Upper lobe of right lung (tissue), 1 donor: ENCODE results near the gene GSTA3. TPM values are rescaled to one million over a fixed set of nuclear protein-coding genes. Genes with fewer than 3 reads are reported as not detected.
"Not testable (repeated sequence)": the region's sequence is repeated elsewhere in the genome, so short reads cannot be mapped to it uniquely, and the experiment has no call there.

Experiments used
- ATAC-seq: fragments of 200-7000 bp; cut with Tn5 transposase; one replicate; pipeline ENCODE4 v1.9.1; 2020; ENCODE audit warnings: mild to moderate bottlenecking, moderate library complexity
- DNase-seq: peaks from one replicate; pipeline ENCODE4 v3.0.0-alpha.2; 2020
- H3K27ac ChIP-seq: fragments of 200-600 bp; one replicate; pipeline ENCODE4 v1.8.0; 2022
- H3K27me3 ChIP-seq: fragments of 200-600 bp; one replicate; pipeline ENCODE4 v1.8.0; 2022; ENCODE audit warnings: mild to moderate bottlenecking
- H3K36me3 ChIP-seq: fragments of 200-600 bp; one replicate; pipeline ENCODE4 v1.8.0; 2022
- H3K4me1 ChIP-seq: fragments of 200-600 bp; one replicate; pipeline ENCODE4 v1.8.0; 2022
- H3K4me3 ChIP-seq: fragments of 200-600 bp; one replicate; pipeline ENCODE4 v1.8.0; 2022; ENCODE audit warnings: mild to moderate bottlenecking
- H3K9me3 ChIP-seq: fragments of 200-600 bp; one replicate; pipeline ENCODE4 v1.8.0; 2022
- intact Hi-C: fragments of 100-400 bp; cut with DNase I; formaldehyde crosslinking; loops from one replicate; pipeline ENCODE4 v1.11.0; 2022
- long read RNA-seq: library from polyadenylated mRNA; unstranded; transcript quantifications from one replicate; pipeline ENCODE4 v2.0.0, GENCODE V29; 2021
- total RNA-seq: library from RNA; stranded (reverse); fragmentation: NEBNext Ultra II Directional; extraction: Animal tissue kit (Norgen Biotek cat#: 25700); gene quantifications from one replicate; pipeline ENCODE4 v1.2.1, GENCODE V29; 2021
- TF ChIP-seq, protein P1 (sequence below): fragments of 200-600 bp; IDR thresholded peaks from one replicate; pipeline ENCODE4 v1.8.0; 2022; ENCODE audit warnings: antibody characterized with exemption
- donor health status: DM: no; HTN: yes; CAD: no; lungs with severe emphysema.

Gene GSTA3
- total RNA-seq, result not detected
- long read RNA-seq, result 0 reads

GRCh38 chr6:52909531-52909930 lies at the start of gene GSTA3:
Gene GSTA3 (minus strand): TSS chr6:52909698. CDS start chr6:52905834, 3,864 bp downstream.
- H3K27me3 ChIP-seq, result no peaks in the 10 kb centered on the region
- no peaks in the 10 kb centered on the region for H3K36me3 ChIP-seq
- intact Hi-C loops, result no loop called here
- H3K4me1 ChIP-seq, result no peaks in the 10 kb centered on the region
- DNase-seq (no peak), ATAC-seq (no peak)
- no peak within 1 kb of the TSS for H3K27ac ChIP-seq
- no peaks in the 10 kb centered on the region for H3K9me3 ChIP-seq
- TF ChIP-seq, protein P1, sequence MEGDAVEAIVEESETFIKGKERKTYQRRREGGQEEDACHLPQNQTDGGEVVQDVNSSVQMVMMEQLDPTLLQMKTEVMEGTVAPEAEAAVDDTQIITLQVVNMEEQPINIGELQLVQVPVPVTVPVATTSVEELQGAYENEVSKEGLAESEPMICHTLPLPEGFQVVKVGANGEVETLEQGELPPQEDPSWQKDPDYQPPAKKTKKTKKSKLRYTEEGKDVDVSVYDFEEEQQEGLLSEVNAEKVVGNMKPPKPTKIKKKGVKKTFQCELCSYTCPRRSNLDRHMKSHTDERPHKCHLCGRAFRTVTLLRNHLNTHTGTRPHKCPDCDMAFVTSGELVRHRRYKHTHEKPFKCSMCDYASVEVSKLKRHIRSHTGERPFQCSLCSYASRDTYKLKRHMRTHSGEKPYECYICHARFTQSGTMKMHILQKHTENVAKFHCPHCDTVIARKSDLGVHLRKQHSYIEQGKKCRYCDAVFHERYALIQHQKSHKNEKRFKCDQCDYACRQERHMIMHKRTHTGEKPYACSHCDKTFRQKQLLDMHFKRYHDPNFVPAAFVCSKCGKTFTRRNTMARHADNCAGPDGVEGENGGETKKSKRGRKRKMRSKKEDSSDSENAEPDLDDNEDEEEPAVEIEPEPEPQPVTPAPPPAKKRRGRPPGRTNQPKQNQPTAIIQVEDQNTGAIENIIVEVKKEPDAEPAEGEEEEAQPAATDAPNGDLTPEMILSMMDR, result no peak
- no peak within 1 kb of the TSS for H3K4me3 ChIP-seq

GRCh38 chr6:52958546-52959255 lies 49.2 kb upstream of the GSTA3 start:
- Histone ChIP-seq H3K36me3 (no peaks in the 10 kb centered on the region), H3K27me3 (no peaks in the 10 kb centered on the region), H3K4me1 (no peaks in the 10 kb centered on the region), H3K27ac (no peak overlapping the region), H3K9me3 (no peaks in the 10 kb centered on the region), H3K4me3 (no peak overlapping the region)
- TF ChIP-seq, protein P1, result no peak
- DNase-seq, result no peak
- no peak for ATAC-seq
- intact Hi-C loops, result no loop called here

- Histone ChIP-seq H3K9me3 (no peaks in the 10 kb centered on the region), H3K27me3 (no peaks in the 10 kb centered on the region), H3K4me1 (no peaks in the 10 kb centered on the region), H3K27ac (no peak overlapping the region), H3K4me3 (no peak overlapping the region), H3K36me3 (no peaks in the 10 kb centered on the region)
- no peak for DNase-seq
- ATAC-seq, result no peak
- intact Hi-C loops, result no loop called here
- TF ChIP-seq, protein P1, result no peak
These were observed 46.4 kb upstream of the GSTA3 start for GRCh38 chr6:52955871-52956270.

- no peak overlapping the region for H3K27ac ChIP-seq
- TF ChIP-seq, protein P1, result no peak
- H3K27me3 ChIP-seq, result no peaks in the 10 kb centered on the region
- DNase-seq (no peak), ATAC-seq (no peak)
- no peaks in the 10 kb centered on the region for H3K9me3 ChIP-seq
- no peaks in the 10 kb centered on the region for H3K36me3 ChIP-seq
- H3K4me3 ChIP-seq, result no peak overlapping the region
- intact Hi-C loops, result no loop called here
- no peaks in the 10 kb centered on the region for H3K4me1 ChIP-seq
These were observed 44.7 kb upstream of the GSTA3 start for GRCh38 chr6:52953911-52954839.

DNA sequence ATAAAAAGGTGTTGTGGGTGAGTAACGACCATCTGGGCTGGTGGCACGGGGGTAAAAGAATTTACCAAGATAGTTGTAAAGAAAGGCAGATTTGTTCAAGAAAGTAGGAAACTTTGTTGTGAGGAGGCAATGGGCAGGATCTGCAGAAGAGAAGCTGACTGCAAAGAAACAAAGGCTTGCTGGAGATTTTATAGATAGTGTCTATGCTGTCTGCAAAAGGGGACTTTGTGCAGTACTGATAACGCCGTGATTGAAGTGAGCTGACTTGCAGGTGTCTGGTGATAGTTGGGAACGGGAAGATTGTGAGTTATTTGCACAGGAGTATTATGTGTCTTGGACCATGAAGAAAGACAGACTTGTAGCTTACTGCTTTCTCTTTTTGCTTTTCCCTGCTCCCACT lies 36.8 kb upstream of the GSTA3 start:
- TF ChIP-seq, protein P1, result no peak
- Histone ChIP-seq H3K4me3 (no peak overlapping the region), H3K36me3 (no peaks in the 10 kb centered on the region), H3K27me3 (no peaks in the 10 kb centered on the region), H3K27ac (no peak overlapping the region), H3K9me3 (no peaks in the 10 kb centered on the region), H3K4me1 (no peaks in the 10 kb centered on the region)
- DNase-seq (no peak), ATAC-seq (no peak)
- intact Hi-C loops, result no loop called here

DNA sequence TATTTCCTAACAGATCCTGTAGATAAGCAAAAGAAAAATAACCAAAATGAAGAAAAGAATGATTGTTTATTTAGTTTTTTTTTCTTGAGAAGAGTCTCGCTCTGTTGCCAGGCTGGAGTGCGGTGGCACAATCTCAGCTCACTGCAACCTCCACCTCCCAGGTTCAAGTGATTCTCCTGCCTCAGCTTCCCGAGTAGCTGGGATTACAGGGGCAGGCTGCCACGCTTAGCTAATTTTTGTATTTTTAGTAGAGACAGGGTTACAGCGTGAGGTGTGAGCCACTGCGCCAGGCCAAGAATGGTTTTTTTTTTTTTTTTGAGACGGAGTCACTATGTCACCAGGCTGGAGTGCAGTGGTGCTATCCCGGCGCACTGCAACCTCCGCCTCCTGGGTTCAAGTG lies 33.3 kb upstream of the GSTA3 start:
- H3K4me1 ChIP-seq, H3K4me3 ChIP-seq, H3K27ac ChIP-seq, intact Hi-C loops, H3K36me3 ChIP-seq, ATAC-seq, DNase-seq, H3K27me3 ChIP-seq, H3K9me3 ChIP-seq: not testable (repeated sequence)
